WTC11 (cell line): ENCODE measurements around the gene TMEM263. TPM values are rescaled to one million over a fixed set of nuclear protein-coding genes. Genes with fewer than 3 reads are reported as not detected.

Source experiments
- ATAC-seq: fragments of 200-7000 bp; cut with Tn5 transposase; 2 replicates; pipeline ENCODE4 v1.10.0; 2021; ENCODE audit warnings: mild to moderate bottlenecking, moderate library complexity
- CTCF ChIA-PET: fragments of 300-600 bp; sonication (Branson Sonifier 250); formaldehyde crosslinking; loops from one replicate; lab custom pipeline; 2021; ENCODE audit warnings: antibody characterized with exemption; lab: Charles Lee
- POLR2A ChIA-PET: fragments of 350-600 bp; sonication (Branson Sonifier 250); formaldehyde crosslinking; loops from one replicate; lab custom pipeline; 2021; ENCODE audit warnings: antibody characterized with exemption; lab: Charles Lee
- DNase-seq: peaks from one replicate; pipeline ENCODE4 v3.0.0; 2021; ENCODE audit warnings: low spot score
- H3K27ac Mint-ChIP-seq: 2 replicates; pipeline ENCODE4 v1.8.0; 2021; ENCODE audit warnings: mixed read lengths
- H3K27me3 Mint-ChIP-seq: 2 replicates; pipeline ENCODE4 v1.8.0; 2021; ENCODE audit warnings: low read depth, mild to moderate bottlenecking, moderate library complexity, mixed read lengths
- H3K36me3 Mint-ChIP-seq: 2 replicates; pipeline ENCODE4 v1.8.0; 2021; ENCODE audit warnings: mixed read lengths
- H3K4me1 Mint-ChIP-seq: 2 replicates; pipeline ENCODE4 v1.8.0; 2022; ENCODE audit warnings: mixed read lengths
- H3K4me3 Mint-ChIP-seq: 2 replicates; pipeline ENCODE4 v1.8.0; 2021; ENCODE audit warnings: mild to moderate bottlenecking, moderate library complexity, mixed read lengths
- H3K9me3 Mint-ChIP-seq: 2 replicates; pipeline ENCODE4 v1.8.0; 2021; ENCODE audit warnings: mixed read lengths
- ARID4B ChIP-seq: sonication (generic); formaldehyde crosslinking; IDR thresholded peaks from 2 replicates; pipeline ENCODE4 v1.8.0; 2023; ENCODE audit warnings: missing genetic modification reagents, mild to moderate bottlenecking, borderline replicate concordance
- ATF3 ChIP-seq: sonication (generic); formaldehyde crosslinking; conservative IDR thresholded peaks from 2 replicates; pipeline ENCODE4 v1.8.1; 2022; ENCODE audit warnings: mild to moderate bottlenecking, missing genetic modification reagents
- CREB1 ChIP-seq: sonication (generic); formaldehyde crosslinking; IDR thresholded peaks from 2 replicates; pipeline ENCODE4 v1.8.0; 2023; ENCODE audit warnings: mild to moderate bottlenecking, missing genetic modification reagents
- ELF4 ChIP-seq: sonication (generic); formaldehyde crosslinking; IDR thresholded peaks from 2 replicates; pipeline ENCODE4 v1.8.1; 2022; ENCODE audit warnings: low read depth, mild to moderate bottlenecking, moderate library complexity, missing genetic modification reagents
- GTF2I ChIP-seq: fragments of 250-450 bp; sonication (Bioruptor Pico); conservative IDR thresholded peaks from 2 replicates; pipeline ENCODE4 v1.4.0; 2021; ENCODE audit warnings: mild to moderate bottlenecking
- IRF2 ChIP-seq: sonication (generic); formaldehyde crosslinking; IDR thresholded peaks from 2 replicates; pipeline ENCODE4 v1.8.0; 2022; ENCODE audit warnings: low read depth, missing genetic modification reagents, borderline replicate concordance
- MYBL2 ChIP-seq: sonication (generic); formaldehyde crosslinking; IDR thresholded peaks from 2 replicates; pipeline ENCODE4 v1.8.1; 2023; ENCODE audit warnings: mild to moderate bottlenecking, moderate library complexity, missing genetic modification reagents
- NFYB ChIP-seq: sonication (generic); formaldehyde crosslinking; conservative IDR thresholded peaks from 2 replicates; pipeline ENCODE4 v1.8.0; 2022; ENCODE audit warnings: low read depth, missing genetic modification reagents
- NR1H2 ChIP-seq: sonication (generic); formaldehyde crosslinking; IDR thresholded peaks from 2 replicates; pipeline ENCODE4 v1.9.0; 2021; ENCODE audit warnings: mild to moderate bottlenecking, moderate library complexity, missing genetic modification reagents
- SOX15 ChIP-seq: fragments of 250-450 bp; sonication (Bioruptor Pico); IDR thresholded peaks from 2 replicates; pipeline ENCODE4 v1.9.0; 2021; ENCODE audit warnings: mild to moderate bottlenecking
- TEAD4 ChIP-seq: sonication (generic); formaldehyde crosslinking; IDR thresholded peaks from 2 replicates; pipeline ENCODE4 v1.8.0; 2022; ENCODE audit warnings: mild to moderate bottlenecking, missing genetic modification reagents
- ZNF232 ChIP-seq: sonication (generic); formaldehyde crosslinking; IDR thresholded peaks from 2 replicates; pipeline ENCODE4 v1.8.0; 2022; ENCODE audit warnings: mild to moderate bottlenecking, missing genetic modification reagents
- ZNF281 ChIP-seq: sonication (generic); formaldehyde crosslinking; IDR thresholded peaks from 2 replicates; pipeline ENCODE4 v1.8.0; 2023; ENCODE audit warnings: mild to moderate bottlenecking, missing genetic modification reagents
- ZNF416 ChIP-seq: fragments of 250-450 bp; sonication (Bioruptor Pico); IDR thresholded peaks from 2 replicates; pipeline ENCODE4 v1.9.0; 2021; ENCODE audit warnings: mild to moderate bottlenecking, inconsistent platforms
- ZNF671 ChIP-seq: fragments of 250-450 bp; sonication (Bioruptor Pico); IDR thresholded peaks from 2 replicates; pipeline ENCODE4 v1.8.0; 2021; ENCODE audit warnings: mild to moderate bottlenecking
- total RNA-seq: library from RNA; stranded (reverse); gene quantifications from 3 replicates; pipeline ENCODE4 v1.2.3, GENCODE V29; 2021
- TF ChIP-seq, protein P1 (sequence below): sonication (generic); formaldehyde crosslinking; IDR thresholded peaks from 2 replicates; pipeline ENCODE4 v1.8.1; 2022; ENCODE audit warnings: mild to moderate bottlenecking, moderate library complexity, missing genetic modification reagents
- TF ChIP-seq, protein P2 (sequence below): sonication (generic); formaldehyde crosslinking; IDR thresholded peaks from 2 replicates; pipeline ENCODE4 v1.8.1; 2023; ENCODE audit warnings: mild to moderate bottlenecking, missing genetic modification reagents

Gene TMEM263
- total RNA-seq, 1 experiment from 2014 or later = 18.0 TPM

- ATAC-seq (no peak), DNase-seq (no peak)
- Mint-ChIP-seq H3K9me3 (peaks cover 56% of the 10 kb centered on the region), H3K27ac (no peak overlapping the region), H3K4me1 (no peaks in the 10 kb centered on the region), H3K4me3 (no peak overlapping the region), H3K36me3 (peaks cover 41% of the 10 kb centered on the region), H3K27me3 (peaks cover 38% of the 10 kb centered on the region)
- CTCF ChIA-PET = no interaction called here
- TF ChIP-seq, protein P1, sequence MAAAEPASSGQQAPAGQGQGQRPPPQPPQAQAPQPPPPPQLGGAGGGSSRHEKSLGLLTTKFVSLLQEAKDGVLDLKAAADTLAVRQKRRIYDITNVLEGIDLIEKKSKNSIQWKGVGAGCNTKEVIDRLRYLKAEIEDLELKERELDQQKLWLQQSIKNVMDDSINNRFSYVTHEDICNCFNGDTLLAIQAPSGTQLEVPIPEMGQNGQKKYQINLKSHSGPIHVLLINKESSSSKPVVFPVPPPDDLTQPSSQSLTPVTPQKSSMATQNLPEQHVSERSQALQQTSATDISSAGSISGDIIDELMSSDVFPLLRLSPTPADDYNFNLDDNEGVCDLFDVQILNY = no peak
- TF ChIP-seq ZNF281 (CRISPR knock-in tag) (no peak), ELF4 (CRISPR knock-in tag) (no peak), TEAD4 (CRISPR knock-in tag) (no peak), NR1H2 (CRISPR knock-in tag) (no peak), ZNF232 (CRISPR knock-in tag) (no peak), ZNF671 (CRISPR knock-in tag) (no peak), IRF2 (no peak), CREB1 (no peak), NFYB (CRISPR knock-in tag) (no peak), ATF3 (no peak), ARID4B (CRISPR knock-in tag) (no peak), ZNF416 (no peak), SOX15 (CRISPR knock-in tag) (no peak)
- TF ChIP-seq, protein P2, sequence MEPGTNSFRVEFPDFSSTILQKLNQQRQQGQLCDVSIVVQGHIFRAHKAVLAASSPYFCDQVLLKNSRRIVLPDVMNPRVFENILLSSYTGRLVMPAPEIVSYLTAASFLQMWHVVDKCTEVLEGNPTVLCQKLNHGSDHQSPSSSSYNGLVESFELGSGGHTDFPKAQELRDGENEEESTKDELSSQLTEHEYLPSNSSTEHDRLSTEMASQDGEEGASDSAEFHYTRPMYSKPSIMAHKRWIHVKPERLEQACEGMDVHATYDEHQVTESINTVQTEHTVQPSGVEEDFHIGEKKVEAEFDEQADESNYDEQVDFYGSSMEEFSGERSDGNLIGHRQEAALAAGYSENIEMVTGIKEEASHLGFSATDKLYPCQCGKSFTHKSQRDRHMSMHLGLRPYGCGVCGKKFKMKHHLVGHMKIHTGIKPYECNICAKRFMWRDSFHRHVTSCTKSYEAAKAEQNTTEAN (CRISPR knock-in tag) = no peak
- POLR2A ChIA-PET = no interaction called here
Observed at GRCh38 chr12:106947461-106947860, 8.2 kb upstream of the TMEM263 start.

GRCh38 chr12:106950591-106950990, 5.1 kb upstream of the TMEM263 start:
- ATAC-seq = no peak
- Mint-ChIP-seq H3K4me1 (no peaks in the 10 kb centered on the region), H3K9me3 (peaks cover 42% of the 10 kb centered on the region), H3K27me3 (peaks cover 61% of the 10 kb centered on the region), H3K4me3 (no peak overlapping the region), H3K27ac (no peak overlapping the region), H3K36me3 (peaks cover 28% of the 10 kb centered on the region)
- DNase-seq = no peak
- ChIA-PET CTCF (no interaction called here), POLR2A (interaction anchor here (0.7 kb wide), 1 partner anchor 634 kb away, joined by 4 read pairs; no protein-coding TSS in a partner anchor)
- no peak for TF ChIP-seq ZNF281 (CRISPR knock-in tag)
- TF ChIP-seq MYBL2 = no peak
- TF ChIP-seq GTF2I (CRISPR knock-in tag) = no peak
- no peak for TF ChIP-seq ZNF232 (CRISPR knock-in tag)
- TF ChIP-seq ARID4B (CRISPR knock-in tag) = no peak
